Measurements from ENCODE around the gene EFNB1.

- TF ChIP-seq POLR2A (IDR thresholded peaks at IDR 0.05; ENCODE audit: low read length) (no peak), GATA1 (IDR thresholded peaks at IDR 0.05; ENCODE audit: low read depth, low read length) (no peak)
Measured at GRCh38 chrX:68881911-68882310, 53.1 kb downstream of the EFNB1 start.
